Iris pigment epithelial cell (primary cell): Measurements from ENCODE around the gene LYPD6B.

Experiments
- DNase-seq: peaks from one replicate; pipeline ENCODE4 v3.0.0-alpha.2; 2011; ENCODE audit warnings: low read depth

The LYPD6B gene

GRCh38 chr2:149077861-149078260 is 39.4 kb downstream of the LYPD6B start:
- no peak for DNase-seq

- DNase-seq, result no peak
Observed at GRCh38 chr2:149080099-149080498, 41.6 kb downstream of the LYPD6B start.

GRCh38 chr2:149080971-149081370 is 42.5 kb downstream of the LYPD6B start:
- no peak for DNase-seq

GRCh38 chr2:149082079-149082478 is 43.6 kb downstream of the LYPD6B start:
- DNase-seq, result no peak

- DNase-seq, result no peak
Observed at GRCh38 chr2:149082735-149083134, 44.2 kb downstream of the LYPD6B start.

GRCh38 chr2:149084924-149085795 is 46.7 kb downstream of the LYPD6B start:
- DNase-seq, result peak; percentile 74

- DNase-seq, result no peak
Observed at GRCh38 chr2:149087751-149088150, 49.3 kb downstream of the LYPD6B start.

- DNase-seq, result no peak
Observed at GRCh38 chr2:149089068-149089467, 50.6 kb downstream of the LYPD6B start.

GRCh38 chr2:149090706-149091105 is 52.2 kb downstream of the LYPD6B start:
- DNase-seq, result no peak

- DNase-seq, result no peak
Observed at GRCh38 chr2:149093579-149093978, 55.1 kb downstream of the LYPD6B start.

- peak; percentile 76 for DNase-seq
Observed at GRCh38 chr2:149094217-149095015, 55.9 kb downstream of the LYPD6B start.

- peak; percentile 51 for DNase-seq
Observed at GRCh38 chr2:149098701-149099100, 60.2 kb downstream of the LYPD6B start.

GRCh38 chr2:149099298-149099697 is 60.8 kb downstream of the LYPD6B start:
- no peak for DNase-seq

- no peak for DNase-seq
Observed at GRCh38 chr2:149100739-149101699, 62.5 kb downstream of the LYPD6B start.

- no peak for DNase-seq
Observed at GRCh38 chr2:149101818-149102217, 63.3 kb downstream of the LYPD6B start.

- no peak for DNase-seq
Observed at GRCh38 chr2:149103081-149103620, 64.7 kb downstream of the LYPD6B start.

- DNase-seq, result no peak
Observed at GRCh38 chr2:149104221-149104620, 65.7 kb downstream of the LYPD6B start.

- DNase-seq, result no peak
Observed at GRCh38 chr2:149112068-149112467, 73.6 kb downstream of the LYPD6B start.

- DNase-seq, result no peak
Observed at GRCh38 chr2:149112713-149113112, 74.2 kb downstream of the LYPD6B start.

- DNase-seq, result no peak
Observed at GRCh38 chr2:149115781-149116180, 77.3 kb downstream of the LYPD6B start.

GRCh38 chr2:149119368-149119767 is 80.9 kb downstream of the LYPD6B start:
- DNase-seq, result no peak

GRCh38 chr2:149122516-149122915 is 84.0 kb downstream of the LYPD6B start:
- no peak for DNase-seq
